Fibroblast of mammary gland (primary cell): Measurements from ENCODE around the gene DHRS9.
"Not testable (repeated sequence)": the region's sequence is repeated elsewhere in the genome, so short reads cannot be mapped to it uniquely, and the experiment has no call there.

Experiments used
- DNase-seq: peaks from one replicate; pipeline ENCODE4 v3.0.0-alpha.2; 2010; ENCODE audit warnings: low read depth
- H3K4me3 ChIP-seq: 2 replicates; pipeline ENCODE4 v1.5.1; 2011; ENCODE audit warnings: low read depth, mild to moderate bottlenecking, low read length, moderate library complexity; ENCODE audit not compliant: control insufficient read depth
- CTCF ChIP-seq: conservative IDR thresholded peaks from 2 replicates; pipeline ENCODE4 v1.5.1; 2011; ENCODE audit warnings: low read depth, low read length, inconsistent platforms; ENCODE audit not compliant: control insufficient read depth, insufficient read depth

The DHRS9 gene

GRCh38 chr2:169129703-169130243, 60.4 kb downstream of the DHRS9 start:
- no peak for TF ChIP-seq CTCF
- no peak overlapping the region for H3K4me3 ChIP-seq

GRCh38 chr2:169131587-169132512, 62.5 kb downstream of the DHRS9 start:
- peak; percentile 73 for DNase-seq
- TF ChIP-seq CTCF: peak; percentile 73

More at GRCh38 chr2:169129703-169130243, 60.4 kb downstream of the DHRS9 start:
- DNase-seq: no peak

GRCh38 chr2:169134272-169134671, 64.9 kb downstream of the DHRS9 start:
- DNase-seq, H3K4me3 ChIP-seq: not testable (repeated sequence)

More at GRCh38 chr2:169131587-169132512, 62.5 kb downstream of the DHRS9 start:
- H3K4me3 ChIP-seq: no peak overlapping the region

- H3K4me3 ChIP-seq, DNase-seq: not testable (repeated sequence)
Measured at GRCh38 chr2:169136428-169136827, 67.1 kb downstream of the DHRS9 start.

GRCh38 chr2:169136885-169137534, 67.6 kb downstream of the DHRS9 start:
- H3K4me3 ChIP-seq: no peak overlapping the region
- DNase-seq: no peak
- no peak for TF ChIP-seq CTCF

GRCh38 chr2:169137924-169138323, 68.6 kb downstream of the DHRS9 start:
- no peak for DNase-seq
- no peak overlapping the region for H3K4me3 ChIP-seq
- no peak for TF ChIP-seq CTCF

GRCh38 chr2:169139145-169139544, 69.8 kb downstream of the DHRS9 start:
- DNase-seq: no peak
- H3K4me3 ChIP-seq: no peak overlapping the region
- TF ChIP-seq CTCF: no peak
